Neural crest cell (in vitro differentiated cells): ENCODE measurements around the gene HLA-DPA1. TPM values are rescaled to one million over a fixed set of nuclear protein-coding genes. Genes with fewer than 3 reads are reported as not detected.

ENCODE experiments used
- DNase-seq: peaks from one replicate; pipeline ENCODE4 v3.0.0; 2021; ENCODE audit warnings: low read depth, mixed read lengths, low spot score
- H3K27ac Mint-ChIP-seq: one replicate; pipeline ENCODE4 v1.8.0; 2021; ENCODE audit warnings: mild to moderate bottlenecking, mixed read lengths; ENCODE audit not compliant: unreplicated experiment
- H3K27me3 Mint-ChIP-seq: 2 replicates; pipeline ENCODE4 v1.8.0; 2021; ENCODE audit warnings: low read depth, mild to moderate bottlenecking, mixed read lengths
- H3K36me3 Mint-ChIP-seq: 2 replicates; pipeline ENCODE4 v1.8.0; 2021; ENCODE audit warnings: low read depth, mild to moderate bottlenecking, mixed read lengths
- H3K4me1 Mint-ChIP-seq: 2 replicates; pipeline ENCODE4 v1.8.0; 2021; ENCODE audit warnings: mixed read lengths
- H3K4me3 Mint-ChIP-seq: one replicate; pipeline ENCODE4 v1.8.0; 2021; ENCODE audit warnings: mild to moderate bottlenecking, mixed read lengths
- H3K9me3 Mint-ChIP-seq: 2 replicates; pipeline ENCODE4 v1.8.0; 2021; ENCODE audit warnings: mixed read lengths
- total RNA-seq: library from RNA; stranded (reverse); gene quantifications from 2 replicates; pipeline ENCODE4 v1.2.1, GENCODE V29; 2021
- TF ChIP-seq, protein P1 (sequence below): fragments of 200-600 bp; sonication (generic); conservative IDR thresholded peaks from 2 replicates; pipeline ENCODE4 v1.5.0; 2021; ENCODE audit warnings: antibody characterized with exemption, mild to moderate bottlenecking

HLA-DPA1 gene
- total RNA-seq, 1 donor from 2014 or later, result 1.8 TPM

- Mint-ChIP-seq H3K36me3 (no peaks in the 10 kb centered on the region), H3K4me3 (no peak overlapping the region), H3K9me3 (no peaks in the 10 kb centered on the region), H3K27me3 (peaks cover 48% of the 10 kb centered on the region), H3K27ac (no peak overlapping the region), H3K4me1 (peaks cover 17% of the 10 kb centered on the region)
- TF ChIP-seq, protein P1, sequence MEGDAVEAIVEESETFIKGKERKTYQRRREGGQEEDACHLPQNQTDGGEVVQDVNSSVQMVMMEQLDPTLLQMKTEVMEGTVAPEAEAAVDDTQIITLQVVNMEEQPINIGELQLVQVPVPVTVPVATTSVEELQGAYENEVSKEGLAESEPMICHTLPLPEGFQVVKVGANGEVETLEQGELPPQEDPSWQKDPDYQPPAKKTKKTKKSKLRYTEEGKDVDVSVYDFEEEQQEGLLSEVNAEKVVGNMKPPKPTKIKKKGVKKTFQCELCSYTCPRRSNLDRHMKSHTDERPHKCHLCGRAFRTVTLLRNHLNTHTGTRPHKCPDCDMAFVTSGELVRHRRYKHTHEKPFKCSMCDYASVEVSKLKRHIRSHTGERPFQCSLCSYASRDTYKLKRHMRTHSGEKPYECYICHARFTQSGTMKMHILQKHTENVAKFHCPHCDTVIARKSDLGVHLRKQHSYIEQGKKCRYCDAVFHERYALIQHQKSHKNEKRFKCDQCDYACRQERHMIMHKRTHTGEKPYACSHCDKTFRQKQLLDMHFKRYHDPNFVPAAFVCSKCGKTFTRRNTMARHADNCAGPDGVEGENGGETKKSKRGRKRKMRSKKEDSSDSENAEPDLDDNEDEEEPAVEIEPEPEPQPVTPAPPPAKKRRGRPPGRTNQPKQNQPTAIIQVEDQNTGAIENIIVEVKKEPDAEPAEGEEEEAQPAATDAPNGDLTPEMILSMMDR, result no peak
- DNase-seq, result no peak
These were observed 3.0 kb upstream of the HLA-DPA1 start for GRCh38 chr6:33076406-33076934.

DNA sequence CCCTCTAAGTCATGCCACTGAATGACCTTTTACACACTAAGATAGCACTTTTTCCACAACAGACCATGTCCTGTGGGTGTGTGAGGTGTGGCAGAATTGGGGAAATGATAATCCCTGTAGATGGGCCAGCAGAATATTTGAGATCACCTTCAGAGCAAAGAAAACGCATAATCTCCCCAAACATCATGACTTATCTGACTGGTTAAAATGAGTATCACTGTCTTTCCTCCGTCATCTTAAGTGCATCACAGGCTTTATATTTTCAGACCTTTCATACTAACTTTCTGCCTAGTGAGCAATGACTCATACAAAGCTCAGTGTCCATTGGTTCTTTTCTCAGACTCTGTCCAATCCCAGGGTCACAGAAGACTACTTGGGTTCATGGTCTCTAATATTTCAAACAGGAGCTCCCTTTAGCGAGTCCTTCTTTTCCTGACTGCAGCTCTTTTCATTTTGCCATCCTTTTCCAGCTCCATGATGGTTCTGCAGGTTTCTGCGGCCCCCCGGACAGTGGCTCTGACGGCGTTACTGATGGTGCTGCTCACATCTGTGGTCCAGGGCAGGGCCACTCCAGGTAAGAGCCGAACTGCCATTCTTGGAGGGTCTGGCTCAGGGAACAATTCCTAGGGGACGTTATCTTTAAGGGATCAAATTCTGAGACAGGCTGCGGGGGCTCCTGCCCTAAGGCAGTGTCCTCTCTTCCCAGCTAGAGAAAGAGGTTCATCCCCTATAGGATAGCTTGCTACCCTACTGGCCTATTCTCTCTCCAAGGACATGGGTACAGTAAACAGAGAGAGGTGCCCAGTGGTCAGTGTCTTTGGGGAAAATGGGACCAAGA, 2.3 kb upstream of the HLA-DPA1 start, which contains the start of gene HLA-DPB1:
TSS of gene HLA-DPB1 (plus strand) at position 423 of the 838 bp plus-strand sequence. CDS start at position 475, 52 bp downstream.
- Mint-ChIP-seq H3K36me3 (no peaks in the 10 kb centered on the region), H3K4me3 (no peak within 1 kb of the TSS), H3K27me3 (peaks cover 45% of the 10 kb centered on the region), H3K27ac (no peak within 1 kb of the TSS), H3K4me1 (peaks cover 11% of the 10 kb centered on the region), H3K9me3 (no peaks in the 10 kb centered on the region)
- DNase-seq, result no peak
- TF ChIP-seq, protein P1, result no peak

GRCh38 chr6:33075208-33075567, 1.7 kb upstream of the HLA-DPA1 start:
- H3K9me3 Mint-ChIP-seq, result no peaks in the 10 kb centered on the region
- H3K27me3 Mint-ChIP-seq, result peaks cover 45% of the 10 kb centered on the region
- H3K27ac Mint-ChIP-seq, result no peak overlapping the region
- no peaks in the 10 kb centered on the region for H3K36me3 Mint-ChIP-seq
- TF ChIP-seq, protein P1, result no peak
- no peak overlapping the region for H3K4me3 Mint-ChIP-seq
- H3K4me1 Mint-ChIP-seq, result peaks cover 5% of the 10 kb centered on the region
- no peak for DNase-seq

DNA sequence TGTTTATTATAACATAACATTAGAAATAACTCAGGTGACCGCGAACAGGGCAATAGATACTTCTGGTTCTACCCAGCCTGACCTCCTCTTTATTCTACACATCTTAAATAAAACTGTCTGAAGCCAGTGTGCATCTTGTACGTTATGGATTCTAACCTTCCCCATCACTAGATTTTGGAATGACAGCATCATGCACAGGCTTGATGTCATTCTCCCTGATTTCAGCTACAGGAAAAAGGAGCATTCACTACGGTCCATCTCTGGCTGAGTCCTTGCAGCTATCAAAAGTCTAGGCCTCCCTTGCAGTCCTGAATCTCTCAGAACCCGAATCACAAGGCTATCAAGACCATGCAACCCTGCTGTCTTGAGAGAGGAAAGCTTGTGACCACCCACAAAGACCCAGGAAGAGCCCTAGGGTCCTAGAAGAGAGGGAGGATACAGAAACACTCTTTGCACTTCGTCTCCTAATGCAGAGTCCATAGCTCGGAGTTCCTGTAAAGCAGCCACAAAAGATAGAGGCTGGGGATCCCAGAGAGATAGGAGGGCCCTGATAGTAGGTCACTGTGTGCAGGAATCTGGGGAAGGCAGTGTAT, 845 bp downstream of the HLA-DPA1 start:
- DNase-seq, result no peak
- Mint-ChIP-seq H3K36me3 (no peaks in the 10 kb centered on the region), H3K4me3 (no peak overlapping the region), H3K9me3 (no peaks in the 10 kb centered on the region), H3K27ac (no peak overlapping the region), H3K27me3 (peaks cover 31% of the 10 kb centered on the region), H3K4me1 (no peaks in the 10 kb centered on the region)
- TF ChIP-seq, protein P1, result no peak

- DNase-seq, result no peak
- Mint-ChIP-seq H3K27ac (no peak overlapping the region), H3K36me3 (no peaks in the 10 kb centered on the region), H3K27me3 (peaks cover 24% of the 10 kb centered on the region), H3K4me1 (no peaks in the 10 kb centered on the region), H3K4me3 (no peak overlapping the region), H3K9me3 (no peaks in the 10 kb centered on the region)
- TF ChIP-seq, protein P1, result no peak
These were observed 1.9 kb downstream of the HLA-DPA1 start for GRCh38 chr6:33071569-33071968.
